Omental fat pad (tissue), 4 donors: ENCODE results near the gene DLG5. TPM values are rescaled to one million over a fixed set of nuclear protein-coding genes. Genes with fewer than 3 reads are reported as not detected.

Experiments used
- ATAC-seq: fragments of 150-250 bp; one replicate; pipeline ENCODE4 v1.9.1; 2016; ENCODE audit warnings: mild to moderate bottlenecking, moderate library complexity; ENCODE audit not compliant: low FRiP score
- DNase-seq: peaks from one replicate; pipeline ENCODE4 v3.0.0-alpha.2; 2019; ENCODE audit warnings: low spot score
- CTCF ChIP-seq, 3 donors: fragments of 450-650 bp; IDR thresholded peaks; one replicate each; pipeline ENCODE4 v1.5.1; 2016 to 2017; ENCODE audit warnings: antibody characterized with exemption in 3 of 3, mild to moderate bottlenecking in 3 of 3, moderate library complexity in 2 of 3
- total RNA-seq, 4 donors: library from RNA; depleted of rRNA; stranded (reverse); fragments of >200 nt; gene quantifications; one replicate each; pipeline ENCODE4 v1.1.0, GENCODE V29; 2016

Gene DLG5
- total RNA-seq, 4 donors from 2014 or later: 28.1 to 42.7 (median 38.3) TPM

GRCh38 chr10:77792155-77792554 lies 134.4 kb downstream of the DLG5 start:
- no peak for TF ChIP-seq CTCF (IDR thresholded peaks at IDR 0.05)
- ATAC-seq (no peak), DNase-seq (no peak)

- DNase-seq: no peak
- TF ChIP-seq CTCF (IDR thresholded peaks at IDR 0.05): no peak
- no peak for ATAC-seq
Measured at GRCh38 chr10:77791506-77791905, 135.0 kb downstream of the DLG5 start.

- DNase-seq (no peak), ATAC-seq (no peak)
- no peak for TF ChIP-seq CTCF (IDR thresholded peaks at IDR 0.05)
Measured at GRCh38 chr10:77789861-77790260, 136.7 kb downstream of the DLG5 start.

- ATAC-seq (no peak), DNase-seq (no peak)
- TF ChIP-seq CTCF (IDR thresholded peaks at IDR 0.05): no peak
Measured at GRCh38 chr10:77789016-77789415, 137.5 kb downstream of the DLG5 start.

GRCh38 chr10:77788496-77789010 lies 138.0 kb downstream of the DLG5 start:
- ATAC-seq (no peak), DNase-seq (no peak)
- no peak for TF ChIP-seq CTCF (IDR thresholded peaks at IDR 0.05)

- DNase-seq (no peak), ATAC-seq (no peak)
- no peak for TF ChIP-seq CTCF (IDR thresholded peaks at IDR 0.05)
Measured at GRCh38 chr10:77787440-77787839, 139.1 kb downstream of the DLG5 start.

GRCh38 chr10:77784856-77785255 lies 141.7 kb downstream of the DLG5 start:
- no peak for DNase-seq
- ATAC-seq: no peak
- no peak for TF ChIP-seq CTCF (IDR thresholded peaks at IDR 0.05)
